ENCODE data around the gene BNC1.
A peak's percentile ranks its signal among the peaks of the same experiment; 100 is the strongest.
"Not testable (repeated sequence)": the region's sequence is repeated elsewhere in the genome, so short reads cannot be mapped to it uniquely, and the experiment has no call there.

The BNC1 gene

DNA sequence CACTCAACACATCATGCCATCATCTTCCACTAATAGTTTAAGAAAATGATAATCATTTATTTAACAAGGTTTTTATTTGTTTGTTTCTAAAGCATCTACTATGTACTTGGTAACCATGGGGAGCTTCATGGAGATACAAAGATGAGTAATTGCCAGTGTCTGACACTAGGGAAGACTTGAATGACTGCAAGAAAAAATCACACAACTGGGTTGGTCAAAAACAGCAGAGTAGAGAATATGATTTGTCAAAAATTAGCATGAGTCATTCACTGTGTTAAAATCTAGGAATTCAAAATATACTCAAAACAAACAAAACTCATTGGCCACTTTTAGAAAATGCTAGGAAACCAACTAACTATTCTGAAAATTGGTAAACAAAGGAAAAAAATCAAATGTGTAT is 6.3 kb downstream of the BNC1 start:
- no peak overlapping the region for H3K4me3 ChIP-seq (ENCODE audit: low read length)
- no peak overlapping the region for H3K9ac ChIP-seq (ENCODE audit: low read depth, low read length)
- H3K9me3 ChIP-seq (replicated peaks; ENCODE audit: low read length) = no peaks in the 10 kb centered on the region
- no peaks in the 10 kb centered on the region for H3K27me3 ChIP-seq (ENCODE audit: control insufficient read depth, insufficient read depth, low read length)
- H3K36me3 ChIP-seq (ENCODE audit: insufficient read depth, low read length) = no peaks in the 10 kb centered on the region
- peaks cover 22% of the 10 kb centered on the region for H3K4me1 ChIP-seq (ENCODE audit: control insufficient read depth, insufficient read depth, low read length)
- no peak overlapping the region for H3K4me2 ChIP-seq (ENCODE audit: low read length)

DNA sequence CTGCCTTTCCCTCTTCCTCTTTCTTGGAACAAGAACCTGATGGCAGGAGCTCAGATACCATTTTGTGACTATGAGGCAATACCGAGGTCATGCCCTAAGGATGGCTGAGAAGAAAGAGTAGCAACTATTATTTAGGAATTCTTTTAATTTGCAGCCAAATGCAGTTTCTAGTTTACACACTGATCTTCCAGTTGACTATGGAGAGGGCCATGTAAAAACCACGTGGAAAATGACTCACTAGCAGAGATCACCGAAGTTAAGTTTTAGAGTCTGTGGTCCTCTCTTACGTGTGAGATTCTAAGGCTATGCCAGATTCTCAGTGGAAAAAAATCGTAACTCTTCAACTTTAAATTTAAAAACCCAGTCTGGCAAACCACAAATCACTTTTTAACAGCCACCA is 7.8 kb downstream of the BNC1 start:
- Histone ChIP-seq H3K27me3 (ENCODE audit: control insufficient read depth, insufficient read depth, low read length) (no peaks in the 10 kb centered on the region), H3K4me1 (ENCODE audit: control insufficient read depth, insufficient read depth, low read length) (peaks cover 15% of the 10 kb centered on the region), H3K36me3 (ENCODE audit: insufficient read depth, low read length) (no peaks in the 10 kb centered on the region), H3K4me3 (ENCODE audit: low read length) (no peak overlapping the region), H3K4me2 (ENCODE audit: low read length) (no peak overlapping the region), H3K9ac (ENCODE audit: low read depth, low read length) (no peak overlapping the region), H3K9me3 (replicated peaks; ENCODE audit: low read length) (no peaks in the 10 kb centered on the region)

DNA sequence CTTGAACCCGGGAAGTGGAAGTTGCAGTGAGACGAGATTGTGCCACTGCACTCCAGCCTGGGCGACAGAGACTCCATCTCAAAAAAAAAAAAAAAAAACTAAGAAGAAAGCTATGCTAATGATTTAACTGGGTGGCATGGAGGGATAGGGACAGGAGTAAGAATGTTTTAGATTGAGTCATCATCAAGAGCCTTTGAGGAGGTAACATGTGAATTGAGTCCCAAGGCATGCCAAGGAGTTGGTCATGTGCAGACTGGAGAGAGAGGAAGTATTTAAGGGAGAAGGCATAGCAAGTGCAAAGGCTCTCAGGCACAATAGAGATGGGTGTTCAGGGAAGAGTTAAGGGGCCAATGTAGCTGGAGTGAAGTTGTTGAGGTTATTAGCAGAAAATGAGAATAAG is 9.1 kb downstream of the BNC1 start:
- no peaks in the 10 kb centered on the region for H3K27me3 ChIP-seq (ENCODE audit: control insufficient read depth, insufficient read depth, low read length)
- H3K4me2 ChIP-seq (ENCODE audit: low read length) = no peak overlapping the region
- H3K4me1 ChIP-seq (ENCODE audit: control insufficient read depth, insufficient read depth, low read length) = peaks cover 13% of the 10 kb centered on the region
- no peak overlapping the region for H3K4me3 ChIP-seq (ENCODE audit: low read length)
- H3K36me3 ChIP-seq (ENCODE audit: insufficient read depth, low read length) = no peaks in the 10 kb centered on the region
- H3K9ac ChIP-seq (ENCODE audit: low read depth, low read length) = no peak overlapping the region
- H3K9me3 ChIP-seq (replicated peaks; ENCODE audit: low read length) = no peaks in the 10 kb centered on the region

DNA sequence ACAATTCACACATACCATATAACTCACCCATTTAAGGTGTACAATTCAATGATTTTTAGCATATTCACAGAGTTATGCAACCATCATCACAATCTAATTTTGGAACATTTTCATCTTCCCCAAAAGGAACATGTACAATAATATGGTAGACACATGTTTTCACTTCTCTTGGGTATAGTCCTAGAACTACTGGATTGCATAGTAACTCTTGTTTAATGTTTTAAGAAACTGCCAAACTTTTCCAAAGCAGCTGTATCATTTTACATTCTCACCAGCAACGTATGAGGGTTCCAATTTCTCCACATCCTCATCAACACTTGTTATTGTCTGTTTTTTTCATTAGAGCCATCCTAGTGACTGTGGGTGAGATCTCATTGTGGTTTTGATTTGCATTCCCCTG is 14.3 kb downstream of the BNC1 start:
- Histone ChIP-seq H3K9ac (ENCODE audit: low read depth, low read length) (no peak overlapping the region), H3K4me1 (ENCODE audit: control insufficient read depth, insufficient read depth, low read length) (peaks cover 4% of the 10 kb centered on the region), H3K4me3 (ENCODE audit: low read length) (no peak overlapping the region), H3K27me3 (ENCODE audit: control insufficient read depth, insufficient read depth, low read length) (no peaks in the 10 kb centered on the region), H3K4me2 (ENCODE audit: low read length) (no peak overlapping the region), H3K9me3 (replicated peaks; ENCODE audit: low read length) (no peaks in the 10 kb centered on the region), H3K36me3 (ENCODE audit: insufficient read depth, low read length) (peaks cover 22% of the 10 kb centered on the region)

DNA sequence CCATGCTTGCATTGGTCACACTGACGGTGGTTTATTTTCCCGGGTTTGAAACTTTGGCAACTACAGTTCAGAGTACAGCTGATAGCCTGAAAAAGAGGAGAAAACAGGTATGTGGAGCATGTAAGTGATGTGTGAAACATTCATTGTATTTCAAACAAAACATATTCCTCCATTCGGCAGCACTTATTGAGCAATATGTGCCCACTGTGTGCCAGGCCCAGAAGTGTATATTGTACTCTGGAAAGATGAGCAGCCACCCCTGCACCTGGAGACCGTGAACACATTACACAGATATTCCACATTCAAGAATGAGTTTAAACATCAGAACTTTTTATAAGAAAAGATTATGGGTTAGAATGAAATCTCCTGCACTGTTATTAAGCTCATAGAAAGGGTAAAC is 16.3 kb downstream of the BNC1 start:
- Histone ChIP-seq H3K4me1 (ENCODE audit: control insufficient read depth, insufficient read depth, low read length) (peaks cover 4% of the 10 kb centered on the region), H3K36me3 (ENCODE audit: insufficient read depth, low read length) (peaks cover 42% of the 10 kb centered on the region), H3K9me3 (replicated peaks; ENCODE audit: low read length) (no peaks in the 10 kb centered on the region)

DNA sequence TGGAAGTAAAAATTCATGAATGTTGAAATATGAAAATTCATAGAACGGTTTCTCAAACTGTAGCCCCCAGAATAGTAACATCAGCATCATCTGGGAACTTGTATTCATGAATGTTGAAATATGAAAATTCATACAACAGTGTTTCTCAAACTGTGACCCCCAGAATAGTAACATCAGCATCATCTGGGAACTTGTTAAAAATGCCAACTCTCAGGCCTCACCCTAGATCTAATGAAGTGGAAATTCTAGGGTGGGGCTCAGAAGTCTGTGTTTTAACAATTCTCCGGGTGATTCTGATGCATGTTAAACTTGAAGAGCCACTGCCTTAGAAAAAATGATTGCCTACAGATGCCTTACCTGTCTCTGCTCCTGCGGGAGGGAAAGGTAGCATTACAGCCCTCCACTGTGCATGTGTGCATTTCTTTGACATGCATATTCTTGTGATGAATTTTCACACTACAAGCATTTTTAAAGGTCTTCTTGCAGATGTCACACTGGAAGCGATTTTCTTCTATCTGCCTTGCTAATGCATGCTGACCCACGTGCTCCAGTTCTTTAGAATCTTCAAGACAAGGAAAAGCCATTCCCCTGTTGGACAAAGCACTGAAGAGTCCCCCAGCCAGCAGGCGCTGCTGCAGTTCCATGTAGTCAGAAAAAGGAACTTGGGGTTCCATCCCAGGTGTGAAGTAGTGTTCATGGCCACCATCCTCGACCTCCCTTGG is 21.7 kb downstream of the BNC1 start:
- no peak overlapping the region for H3K4me3 ChIP-seq (ENCODE audit: low read length)
- H3K9me3 ChIP-seq (replicated peaks; ENCODE audit: low read length) = no peaks in the 10 kb centered on the region
- H3K36me3 ChIP-seq (ENCODE audit: insufficient read depth, low read length) = peaks cover 58% of the 10 kb centered on the region
- H3K27me3 ChIP-seq (ENCODE audit: control insufficient read depth, insufficient read depth, low read length) = no peaks in the 10 kb centered on the region
- H3K4me1 ChIP-seq (ENCODE audit: control insufficient read depth, insufficient read depth, low read length) = peaks cover 4% of the 10 kb centered on the region
- no peak overlapping the region for H3K4me2 ChIP-seq (ENCODE audit: low read length)
- no peak overlapping the region for H3K9ac ChIP-seq (ENCODE audit: low read depth, low read length)

More for the DNA sequence above, 16.3 kb downstream of the BNC1 start:
- Histone ChIP-seq H3K27me3 (ENCODE audit: control insufficient read depth, insufficient read depth, low read length) (no peaks in the 10 kb centered on the region), H3K4me3 (ENCODE audit: low read length) (no peak overlapping the region), H3K9ac (ENCODE audit: low read depth, low read length) (no peak overlapping the region), H3K4me2 (ENCODE audit: low read length) (no peak overlapping the region)

DNA sequence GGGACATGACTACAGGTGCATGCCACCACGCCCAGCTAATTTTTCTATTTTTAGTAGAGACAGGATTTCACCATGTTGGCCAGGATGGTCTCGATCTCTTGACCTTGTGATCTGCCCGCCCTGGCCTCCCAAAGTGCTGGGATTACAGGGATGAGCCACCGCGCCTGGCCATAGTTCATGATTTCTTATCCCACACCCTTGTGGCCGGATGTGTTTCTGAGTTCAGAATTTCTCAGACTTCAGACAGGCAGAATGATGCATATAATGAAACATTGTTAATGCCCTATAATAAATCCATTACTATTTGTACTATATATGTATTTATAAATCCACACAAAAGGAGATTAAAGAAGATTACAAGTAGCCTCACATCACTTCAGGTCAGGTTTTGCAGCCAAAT is 22.3 kb downstream of the BNC1 start:
- peaks cover 61% of the 10 kb centered on the region for H3K36me3 ChIP-seq (ENCODE audit: insufficient read depth, low read length)
- not testable (repeated sequence) for H3K4me1 ChIP-seq (ENCODE audit: control insufficient read depth, insufficient read depth, low read length)

DNA sequence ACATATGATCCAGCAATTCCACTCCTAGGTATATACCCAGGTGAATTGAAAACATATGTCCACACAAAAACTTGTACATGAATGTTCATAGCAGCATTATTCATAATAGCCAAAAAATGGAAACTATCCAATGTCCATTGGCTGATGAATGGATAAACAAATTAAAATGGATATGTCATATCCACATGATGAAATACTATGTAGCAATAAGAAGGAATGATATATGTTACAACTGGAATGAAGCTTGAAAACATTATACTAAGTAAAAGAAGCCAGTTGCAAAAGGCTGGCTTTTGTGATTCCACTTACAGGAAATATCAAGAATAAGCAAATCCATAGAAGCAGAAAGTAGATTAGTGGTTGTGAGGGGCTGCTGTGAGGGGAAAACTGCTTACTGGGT is 33.7 kb downstream of the BNC1 start:
- Histone ChIP-seq H3K4me2 (ENCODE audit: low read length) (peak overlapping the region; percentile 31), H3K9me3 (replicated peaks; ENCODE audit: low read length) (no peaks in the 10 kb centered on the region), H3K9ac (ENCODE audit: low read depth, low read length) (no peak overlapping the region), H3K36me3 (ENCODE audit: insufficient read depth, low read length) (peaks cover 9% of the 10 kb centered on the region), H3K4me3 (ENCODE audit: low read length) (no peak overlapping the region), H3K4me1 (ENCODE audit: control insufficient read depth, insufficient read depth, low read length) (peaks cover 3% of the 10 kb centered on the region), H3K27me3 (ENCODE audit: control insufficient read depth, insufficient read depth, low read length) (peaks cover 11% of the 10 kb centered on the region)

More for the DNA sequence above, 22.3 kb downstream of the BNC1 start:
- not testable (repeated sequence) for H3K9ac ChIP-seq (ENCODE audit: low read depth, low read length); H3K27me3 ChIP-seq (ENCODE audit: control insufficient read depth, insufficient read depth, low read length); H3K4me3 ChIP-seq (ENCODE audit: low read length); H3K9me3 ChIP-seq (replicated peaks; ENCODE audit: low read length); H3K4me2 ChIP-seq (ENCODE audit: low read length)

DNA sequence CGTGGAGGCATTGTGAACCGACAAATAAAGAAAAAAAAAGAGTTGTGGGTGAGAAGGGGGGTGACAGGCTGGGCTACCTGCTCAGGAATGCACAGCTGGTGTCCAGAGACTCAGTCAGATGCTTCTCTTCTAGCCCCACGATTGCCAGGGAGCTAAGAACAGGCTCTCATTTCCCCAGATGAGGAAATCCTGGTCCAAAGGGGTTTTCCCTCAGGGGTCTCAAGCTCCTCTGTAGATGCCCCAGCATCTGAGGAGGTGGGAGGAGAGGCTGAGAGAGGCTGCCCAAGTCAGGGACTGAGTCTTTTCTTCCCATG is 35.5 kb downstream of the BNC1 start:
- Histone ChIP-seq H3K27me3 (ENCODE audit: control insufficient read depth, insufficient read depth, low read length) (peaks cover 13% of the 10 kb centered on the region), H3K9me3 (replicated peaks; ENCODE audit: low read length) (no peaks in the 10 kb centered on the region), H3K9ac (ENCODE audit: low read depth, low read length) (no peak overlapping the region), H3K4me1 (ENCODE audit: control insufficient read depth, insufficient read depth, low read length) (peaks cover 3% of the 10 kb centered on the region), H3K4me3 (ENCODE audit: low read length) (no peak overlapping the region), H3K4me2 (ENCODE audit: low read length) (no peak overlapping the region), H3K36me3 (ENCODE audit: insufficient read depth, low read length) (no peaks in the 10 kb centered on the region)

DNA sequence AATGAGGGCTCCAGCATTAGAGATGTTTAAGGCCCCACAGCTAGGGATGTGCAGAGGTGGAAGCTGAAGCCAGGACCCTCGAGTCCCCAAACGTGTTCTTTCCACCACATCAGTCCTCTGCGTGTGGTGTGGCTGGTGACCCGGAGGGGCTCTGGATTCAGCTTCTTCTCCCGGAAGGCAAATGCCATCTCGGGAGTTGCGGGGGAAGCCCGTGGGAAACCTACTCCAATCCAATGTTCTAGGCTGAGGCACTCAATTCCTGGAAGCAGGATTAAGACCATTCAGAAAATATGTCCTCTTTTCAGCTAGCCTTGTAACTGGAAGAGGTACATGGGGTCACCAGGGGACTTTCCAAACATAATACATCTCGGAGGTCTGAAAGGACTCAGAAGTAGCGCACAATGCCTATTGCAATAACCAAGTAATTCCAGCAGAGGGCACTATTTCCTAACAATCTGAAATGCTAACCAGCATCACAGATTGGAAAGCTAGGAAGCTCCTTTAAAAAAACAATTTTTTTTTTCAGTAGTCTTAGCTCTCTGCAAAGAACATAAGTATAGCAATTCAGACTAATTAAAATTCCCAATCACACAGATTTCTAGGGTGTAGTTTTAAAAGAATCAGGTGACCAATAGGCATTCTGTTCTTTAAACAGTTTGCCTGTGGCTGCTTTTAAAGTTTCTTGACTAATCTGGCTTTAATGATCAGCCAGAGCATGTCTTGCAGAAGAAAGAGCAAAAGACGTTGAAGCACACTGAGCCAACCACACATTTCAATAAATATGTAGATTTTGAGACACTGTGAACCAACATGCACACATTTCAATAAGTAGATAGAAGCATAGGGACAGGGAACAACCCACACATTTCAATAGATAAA is 36.1 kb downstream of the BNC1 start:
- Histone ChIP-seq H3K4me1 (ENCODE audit: control insufficient read depth, insufficient read depth, low read length) (peaks cover 3% of the 10 kb centered on the region), H3K9ac (ENCODE audit: low read depth, low read length) (no peak overlapping the region), H3K36me3 (ENCODE audit: insufficient read depth, low read length) (no peaks in the 10 kb centered on the region), H3K4me2 (ENCODE audit: low read length) (peak overlapping the region; percentile 26), H3K9me3 (replicated peaks; ENCODE audit: low read length) (no peaks in the 10 kb centered on the region), H3K27me3 (ENCODE audit: control insufficient read depth, insufficient read depth, low read length) (peaks cover 19% of the 10 kb centered on the region), H3K4me3 (ENCODE audit: low read length) (no peak overlapping the region)

DNA sequence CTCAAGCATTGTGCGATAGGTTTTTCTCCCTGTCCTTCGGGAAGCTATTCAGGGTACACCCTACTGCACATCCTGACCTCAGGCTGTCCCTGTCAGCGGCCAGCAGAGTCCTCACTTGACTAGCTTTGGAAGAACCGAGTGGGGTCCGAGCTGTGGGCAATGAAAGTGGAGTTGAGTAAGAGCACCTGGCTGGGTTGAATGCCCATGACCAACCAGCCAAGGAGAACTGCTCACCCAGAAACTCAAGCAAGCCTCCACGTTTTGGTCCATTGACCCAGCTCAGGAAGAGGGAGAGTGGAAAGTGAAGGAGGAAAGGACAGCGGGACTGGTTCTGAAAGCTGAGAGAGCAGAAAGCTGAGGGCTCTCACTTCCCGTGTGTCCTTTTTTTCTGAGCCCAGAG is 40.8 kb downstream of the BNC1 start:
- no peak overlapping the region for H3K9ac ChIP-seq (ENCODE audit: low read depth, low read length)
- no peaks in the 10 kb centered on the region for H3K4me1 ChIP-seq (ENCODE audit: control insufficient read depth, insufficient read depth, low read length)
- no peaks in the 10 kb centered on the region for H3K9me3 ChIP-seq (replicated peaks; ENCODE audit: low read length)
- peaks cover 19% of the 10 kb centered on the region for H3K27me3 ChIP-seq (ENCODE audit: control insufficient read depth, insufficient read depth, low read length)
- H3K4me3 ChIP-seq (ENCODE audit: low read length) = no peak overlapping the region
- no peaks in the 10 kb centered on the region for H3K36me3 ChIP-seq (ENCODE audit: insufficient read depth, low read length)
- no peak overlapping the region for H3K4me2 ChIP-seq (ENCODE audit: low read length)

DNA sequence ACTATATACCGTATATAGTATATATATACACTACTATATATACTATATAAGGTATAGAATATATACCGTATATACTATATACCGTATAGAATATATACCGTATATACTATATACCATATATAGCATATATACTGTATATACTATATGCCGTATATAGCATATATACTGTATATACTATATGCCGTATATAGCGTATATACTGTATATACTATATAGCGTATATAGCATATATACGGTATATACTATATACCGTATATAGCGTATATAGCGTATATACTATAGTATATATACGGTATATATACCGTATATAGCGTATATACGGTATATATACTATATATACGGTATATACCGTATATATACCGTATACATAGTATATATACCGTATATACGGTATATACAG is 54.2 kb downstream of the BNC1 start:
- no peak overlapping the region for H3K4me3 ChIP-seq (ENCODE audit: low read length)
- H3K4me2 ChIP-seq (ENCODE audit: low read length) = no peak overlapping the region
- H3K4me1 ChIP-seq (ENCODE audit: control insufficient read depth, insufficient read depth, low read length) = no peaks in the 10 kb centered on the region
- H3K36me3 ChIP-seq (ENCODE audit: insufficient read depth, low read length) = no peaks in the 10 kb centered on the region
- no peaks in the 10 kb centered on the region for H3K9me3 ChIP-seq (replicated peaks; ENCODE audit: low read length)
- H3K27me3 ChIP-seq (ENCODE audit: control insufficient read depth, insufficient read depth, low read length) = no peaks in the 10 kb centered on the region
- no peak overlapping the region for H3K9ac ChIP-seq (ENCODE audit: low read depth, low read length)
